GM23338 (cell line): Measurements from ENCODE around the gene PCDHGA7. TPM values are rescaled to one million over a fixed set of nuclear protein-coding genes. Genes with fewer than 3 reads are reported as not detected.

Source experiments
- ATAC-seq: fragments of 200-7000 bp; cut with Tn5 transposase; 3 replicates; pipeline ENCODE4 v1.9.1; 2020
- DNase-seq: peaks from one replicate; pipeline ENCODE4 v3.0.0-alpha.2; 2015; ENCODE audit warnings: low spot score
- H2AFZ ChIP-seq: fragments of 200-600 bp; sonication (generic); 2 replicates; pipeline ENCODE4 v1.8.0; 2016; ENCODE audit warnings: antibody characterized with exemption, mild to moderate bottlenecking, moderate library complexity
- H3F3A ChIP-seq: fragments of 200-600 bp; sonication (generic); replicated peaks from 2 replicates; pipeline ENCODE4 v1.8.0; 2017; ENCODE audit warnings: antibody characterized with exemption, mixed run types, low read depth
- H3K27ac ChIP-seq: fragments of 200-600 bp; sonication (generic); 2 replicates; pipeline ENCODE4 v1.6.1; 2016; ENCODE audit warnings: low read depth
- H3K27me3 ChIP-seq: fragments of 200-600 bp; sonication (generic); 2 replicates; pipeline ENCODE4 v1.8.0; 2016; ENCODE audit warnings: mild to moderate bottlenecking, mixed run types, moderate library complexity; ENCODE audit not compliant: insufficient read depth
- H3K36me3 ChIP-seq: fragments of 200-600 bp; sonication (generic); 2 replicates; pipeline ENCODE4 v1.8.0; 2016; ENCODE audit warnings: mild to moderate bottlenecking; ENCODE audit not compliant: insufficient read depth
- H3K4me1 ChIP-seq: fragments of 200-600 bp; sonication (generic); 2 replicates; pipeline ENCODE4 v1.8.0; 2016; ENCODE audit warnings: mild to moderate bottlenecking, moderate library complexity; ENCODE audit not compliant: insufficient read depth
- H3K4me2 ChIP-seq: fragments of 200-600 bp; sonication (generic); 2 replicates; pipeline ENCODE4 v1.7.1; 2017; ENCODE audit warnings: mixed run types
- H3K4me3 ChIP-seq: fragments of 200-600 bp; sonication (generic); 2 replicates; pipeline ENCODE4 v1.6.1; 2016; ENCODE audit warnings: mixed run types
- H3K79me2 ChIP-seq: fragments of 200-600 bp; sonication (generic); replicated peaks from 2 replicates; pipeline ENCODE4 v1.8.0; 2017; ENCODE audit warnings: mild to moderate bottlenecking; ENCODE audit not compliant: insufficient read depth
- H3K9me2 ChIP-seq: fragments of 200-600 bp; sonication (generic); 2 replicates; pipeline ENCODE4 v1.8.0; 2017; ENCODE audit not compliant: insufficient read depth
- H4K20me1 ChIP-seq: fragments of 200-600 bp; sonication (generic); replicated peaks from 2 replicates; pipeline ENCODE4 v1.8.0; 2017; ENCODE audit warnings: mild to moderate bottlenecking; ENCODE audit not compliant: insufficient read depth
- H3K27ac Mint-ChIP-seq: 2 replicates; pipeline ENCODE4 v1.8.0; 2020; ENCODE audit warnings: inconsistent platforms, mild to moderate bottlenecking, moderate library complexity, mixed read lengths
- H3K27me3 Mint-ChIP-seq: 3 replicates; pipeline ENCODE4 v1.8.0; 2022; ENCODE audit warnings: low read depth, mild to moderate bottlenecking, moderate library complexity, mixed read lengths, inconsistent platforms; ENCODE audit not compliant: insufficient read depth, poor library complexity
- H3K36me3 Mint-ChIP-seq: 3 replicates; pipeline ENCODE4 v1.8.0; 2021; ENCODE audit warnings: low read depth, mild to moderate bottlenecking, inconsistent platforms, moderate library complexity, mixed read lengths
- H3K4me1 Mint-ChIP-seq: 3 replicates; pipeline ENCODE4 v1.8.0; 2020; ENCODE audit warnings: mild to moderate bottlenecking, inconsistent platforms, mixed read lengths
- H3K4me3 Mint-ChIP-seq: 3 replicates; pipeline ENCODE4 v1.8.0; 2021; ENCODE audit warnings: moderate library complexity, mild to moderate bottlenecking, inconsistent platforms, mixed read lengths
- H3K9me3 Mint-ChIP-seq: 3 replicates; pipeline ENCODE4 v1.8.0; 2020; ENCODE audit warnings: moderate library complexity, mild to moderate bottlenecking, inconsistent platforms, mixed read lengths
- CREB1 ChIP-seq: fragments of 250-450 bp; sonication (Bioruptor Pico); IDR thresholded peaks from 2 replicates; pipeline ENCODE4 v1.5.0; 2020; ENCODE audit warnings: low read depth, mild to moderate bottlenecking, moderate library complexity
- EZH2 ChIP-seq: fragments of 200-600 bp; sonication (generic); IDR thresholded peaks from one replicate; pipeline ENCODE4 v1.8.0; 2017; ENCODE audit warnings: antibody characterized with exemption, mild to moderate bottlenecking, low read depth; ENCODE audit not compliant: unreplicated experiment
- EZH2phosphoT487 ChIP-seq: fragments of 200-600 bp; sonication (generic); IDR thresholded peaks from one replicate; pipeline ENCODE4 v1.8.1; 2018; ENCODE audit warnings: antibody characterized with exemption; ENCODE audit not compliant: unreplicated experiment
- JUNB ChIP-seq: IDR thresholded peaks from one replicate; pipeline ENCODE4 v1.6.1; 2016; ENCODE audit warnings: antibody characterized with exemption; ENCODE audit not compliant: unreplicated experiment
- NANOG ChIP-seq: IDR thresholded peaks from 2 replicates; pipeline ENCODE4 v1.6.1; 2016; ENCODE audit warnings: antibody characterized with exemption, borderline replicate concordance
- POLR2AphosphoS5 ChIP-seq: IDR thresholded peaks from 2 replicates; pipeline ENCODE4 v1.6.1; 2016; ENCODE audit warnings: antibody characterized with exemption, low read depth
- STAT1 ChIP-seq: IDR thresholded peaks from one replicate; pipeline ENCODE4 v1.6.1; 2016; ENCODE audit warnings: antibody characterized with exemption; ENCODE audit not compliant: unreplicated experiment
- ZNF331 ChIP-seq: fragments of 250-450 bp; sonication (Bioruptor Pico); IDR thresholded peaks from 2 replicates; pipeline ENCODE4 v1.5.0; 2020; ENCODE audit warnings: low read depth, mild to moderate bottlenecking, moderate library complexity
- polyA plus RNA-seq: library from polyadenylated mRNA; unstranded; fragments of >200 nt; fragmentation: Nextera tagmentation; extraction: Ambion mirVana; gene quantifications from 2 replicates; pipeline ENCODE4 v1.2.1, GENCODE V29; 2016
- total RNA-seq: library from RNA; depleted of rRNA; stranded (reverse); fragments of >200 nt; shearing (Covaris generic); gene quantifications from 2 replicates; pipeline ENCODE4 v1.2.3, GENCODE V29; 2014
- TF ChIP-seq, protein P1 (sequence below): IDR thresholded peaks from one replicate; pipeline ENCODE4 v1.6.1; 2018; ENCODE audit warnings: antibody characterized with exemption; ENCODE audit not compliant: unreplicated experiment
- TF ChIP-seq, protein P2 (sequence below): IDR thresholded peaks from 2 replicates; pipeline ENCODE4 v1.6.1; 2016; ENCODE audit warnings: antibody characterized with exemption
- TF ChIP-seq, protein P3 (sequence below), 2 experiments: fragments of 200-600 bp in 1 of 2; sonication (generic) in 1 of 2; conservative IDR thresholded peaks; 2 replicates each; pipeline versions ENCODE4 v1.5.1 to v1.6.1; 2016 to 2017; ENCODE audit warnings: antibody characterized with exemption in 2 of 2, low read depth in 2 of 2, mild to moderate bottlenecking in 2 of 2, moderate library complexity in 1 of 2

The PCDHGA7 gene
- total and polyA plus RNA-seq, 2 experiments from 2014 or later: 0.44 to 4.4 TPM

DNA sequence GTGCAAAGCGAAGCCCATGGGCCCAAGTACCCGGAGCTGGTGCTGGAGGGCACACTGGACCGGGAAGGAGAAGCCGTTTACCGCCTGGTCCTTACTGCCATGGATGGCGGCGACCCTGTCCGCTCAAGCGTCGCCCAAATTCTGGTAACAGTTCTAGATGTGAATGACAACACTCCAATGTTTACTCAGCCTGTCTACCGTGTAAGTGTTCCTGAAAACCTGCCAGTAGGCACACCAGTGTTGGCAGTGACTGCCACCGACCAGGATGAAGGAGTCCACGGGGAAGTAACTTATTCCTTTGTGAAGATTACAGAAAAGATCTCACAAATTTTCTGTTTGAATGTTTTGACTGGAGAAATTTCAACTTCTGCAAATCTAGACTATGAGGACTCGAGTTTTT is 7.9 kb upstream of the PCDHGA7 start:
- Mint-ChIP-seq H3K27me3 (peaks cover 6% of the 10 kb centered on the region), H3K36me3 (peaks cover 64% of the 10 kb centered on the region), H3K9me3 (peaks cover 71% of the 10 kb centered on the region), H3K27ac (no peak overlapping the region), H3K4me1 (peaks cover 2% of the 10 kb centered on the region; the same call in 1 of the 3 replicates), H3K4me3 (no peak overlapping the region)
- no peak overlapping the region for H3K27ac ChIP-seq
- DNase-seq: no peak
- no peak for TF ChIP-seq STAT1
- no peak for TF ChIP-seq POLR2AphosphoS5
- TF ChIP-seq JUNB: no peak
- TF ChIP-seq, protein P1, sequence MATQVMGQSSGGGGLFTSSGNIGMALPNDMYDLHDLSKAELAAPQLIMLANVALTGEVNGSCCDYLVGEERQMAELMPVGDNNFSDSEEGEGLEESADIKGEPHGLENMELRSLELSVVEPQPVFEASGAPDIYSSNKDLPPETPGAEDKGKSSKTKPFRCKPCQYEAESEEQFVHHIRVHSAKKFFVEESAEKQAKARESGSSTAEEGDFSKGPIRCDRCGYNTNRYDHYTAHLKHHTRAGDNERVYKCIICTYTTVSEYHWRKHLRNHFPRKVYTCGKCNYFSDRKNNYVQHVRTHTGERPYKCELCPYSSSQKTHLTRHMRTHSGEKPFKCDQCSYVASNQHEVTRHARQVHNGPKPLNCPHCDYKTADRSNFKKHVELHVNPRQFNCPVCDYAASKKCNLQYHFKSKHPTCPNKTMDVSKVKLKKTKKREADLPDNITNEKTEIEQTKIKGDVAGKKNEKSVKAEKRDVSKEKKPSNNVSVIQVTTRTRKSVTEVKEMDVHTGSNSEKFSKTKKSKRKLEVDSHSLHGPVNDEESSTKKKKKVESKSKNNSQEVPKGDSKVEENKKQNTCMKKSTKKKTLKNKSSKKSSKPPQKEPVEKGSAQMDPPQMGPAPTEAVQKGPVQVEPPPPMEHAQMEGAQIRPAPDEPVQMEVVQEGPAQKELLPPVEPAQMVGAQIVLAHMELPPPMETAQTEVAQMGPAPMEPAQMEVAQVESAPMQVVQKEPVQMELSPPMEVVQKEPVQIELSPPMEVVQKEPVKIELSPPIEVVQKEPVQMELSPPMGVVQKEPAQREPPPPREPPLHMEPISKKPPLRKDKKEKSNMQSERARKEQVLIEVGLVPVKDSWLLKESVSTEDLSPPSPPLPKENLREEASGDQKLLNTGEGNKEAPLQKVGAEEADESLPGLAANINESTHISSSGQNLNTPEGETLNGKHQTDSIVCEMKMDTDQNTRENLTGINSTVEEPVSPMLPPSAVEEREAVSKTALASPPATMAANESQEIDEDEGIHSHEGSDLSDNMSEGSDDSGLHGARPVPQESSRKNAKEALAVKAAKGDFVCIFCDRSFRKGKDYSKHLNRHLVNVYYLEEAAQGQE: no peak
- TF ChIP-seq, protein P2, sequence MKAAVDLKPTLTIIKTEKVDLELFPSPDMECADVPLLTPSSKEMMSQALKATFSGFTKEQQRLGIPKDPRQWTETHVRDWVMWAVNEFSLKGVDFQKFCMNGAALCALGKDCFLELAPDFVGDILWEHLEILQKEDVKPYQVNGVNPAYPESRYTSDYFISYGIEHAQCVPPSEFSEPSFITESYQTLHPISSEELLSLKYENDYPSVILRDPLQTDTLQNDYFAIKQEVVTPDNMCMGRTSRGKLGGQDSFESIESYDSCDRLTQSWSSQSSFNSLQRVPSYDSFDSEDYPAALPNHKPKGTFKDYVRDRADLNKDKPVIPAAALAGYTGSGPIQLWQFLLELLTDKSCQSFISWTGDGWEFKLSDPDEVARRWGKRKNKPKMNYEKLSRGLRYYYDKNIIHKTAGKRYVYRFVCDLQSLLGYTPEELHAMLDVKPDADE: no peak
- TF ChIP-seq EZH2phosphoT487: no peak
- no peak for TF ChIP-seq NANOG
- TF ChIP-seq CREB1 (CRISPR knock-in tag): no peak
- TF ChIP-seq EZH2: no peak
- TF ChIP-seq, protein P3, sequence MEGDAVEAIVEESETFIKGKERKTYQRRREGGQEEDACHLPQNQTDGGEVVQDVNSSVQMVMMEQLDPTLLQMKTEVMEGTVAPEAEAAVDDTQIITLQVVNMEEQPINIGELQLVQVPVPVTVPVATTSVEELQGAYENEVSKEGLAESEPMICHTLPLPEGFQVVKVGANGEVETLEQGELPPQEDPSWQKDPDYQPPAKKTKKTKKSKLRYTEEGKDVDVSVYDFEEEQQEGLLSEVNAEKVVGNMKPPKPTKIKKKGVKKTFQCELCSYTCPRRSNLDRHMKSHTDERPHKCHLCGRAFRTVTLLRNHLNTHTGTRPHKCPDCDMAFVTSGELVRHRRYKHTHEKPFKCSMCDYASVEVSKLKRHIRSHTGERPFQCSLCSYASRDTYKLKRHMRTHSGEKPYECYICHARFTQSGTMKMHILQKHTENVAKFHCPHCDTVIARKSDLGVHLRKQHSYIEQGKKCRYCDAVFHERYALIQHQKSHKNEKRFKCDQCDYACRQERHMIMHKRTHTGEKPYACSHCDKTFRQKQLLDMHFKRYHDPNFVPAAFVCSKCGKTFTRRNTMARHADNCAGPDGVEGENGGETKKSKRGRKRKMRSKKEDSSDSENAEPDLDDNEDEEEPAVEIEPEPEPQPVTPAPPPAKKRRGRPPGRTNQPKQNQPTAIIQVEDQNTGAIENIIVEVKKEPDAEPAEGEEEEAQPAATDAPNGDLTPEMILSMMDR (conservative IDR thresholded peaks at IDR 0.05; ENCODE audit: low read depth in 2 of 2): no peak
- no peak for TF ChIP-seq ZNF331 (CRISPR knock-in tag)
- H3F3A ChIP-seq: no peaks in the 10 kb centered on the region
- H3K79me2 ChIP-seq: no peaks in the 10 kb centered on the region
- H3K27me3 ChIP-seq: no peaks in the 10 kb centered on the region
- no peak overlapping the region for H3K4me2 ChIP-seq
- H2AFZ ChIP-seq: no peak overlapping the region
- no peak overlapping the region for H3K4me3 ChIP-seq
- no peaks in the 10 kb centered on the region for H4K20me1 ChIP-seq
- H3K36me3 ChIP-seq: no peaks in the 10 kb centered on the region
- no peaks in the 10 kb centered on the region for H3K4me1 ChIP-seq
- ATAC-seq: no peak
- H3K9me2 ChIP-seq: no peaks in the 10 kb centered on the region
